Measurements from ENCODE around the gene CNGB1.
"Not testable (repeated sequence)": the region's sequence is repeated elsewhere in the genome, so short reads cannot be mapped to it uniquely, and the experiment has no call there.

The CNGB1 gene

GRCh38 chr16:57950382-57950781, 20.5 kb downstream of the CNGB1 start:
- no peak for DNase-seq

GRCh38 chr16:57949595-57950238, 21.2 kb downstream of the CNGB1 start:
- DNase-seq, result no peak

GRCh38 chr16:57949013-57949412, 21.9 kb downstream of the CNGB1 start:
- no peak for DNase-seq

GRCh38 chr16:57948027-57948426, 22.9 kb downstream of the CNGB1 start:
- no peak for DNase-seq

GRCh38 chr16:57947261-57947660, 23.7 kb downstream of the CNGB1 start:
- DNase-seq, result no peak

GRCh38 chr16:57946181-57946801, 24.6 kb downstream of the CNGB1 start:
- peak; percentile 66 for DNase-seq

- DNase-seq, result no peak
Observed at GRCh38 chr16:57945740-57946138, 25.2 kb downstream of the CNGB1 start.

- no peak for DNase-seq
Observed at GRCh38 chr16:57944970-57945739, 25.8 kb downstream of the CNGB1 start.

- DNase-seq, result not testable (repeated sequence)
Observed at GRCh38 chr16:57943381-57943780, 27.5 kb downstream of the CNGB1 start.

GRCh38 chr16:57941901-57942300, 29.0 kb downstream of the CNGB1 start:
- not testable (repeated sequence) for DNase-seq

GRCh38 chr16:57941016-57941664, 29.8 kb downstream of the CNGB1 start:
- DNase-seq, result no peak

GRCh38 chr16:57940382-57940966, 30.5 kb downstream of the CNGB1 start:
- no peak for DNase-seq

GRCh38 chr16:57939872-57940224, 31.1 kb downstream of the CNGB1 start:
- no peak for DNase-seq

- no peak for DNase-seq
Observed at GRCh38 chr16:57938936-57939871, 31.7 kb downstream of the CNGB1 start.

GRCh38 chr16:57938484-57938883, 32.4 kb downstream of the CNGB1 start:
- DNase-seq, result no peak

GRCh38 chr16:57937861-57938260, 33.1 kb downstream of the CNGB1 start:
- no peak for DNase-seq

GRCh38 chr16:57935904-57936303, 35.0 kb downstream of the CNGB1 start:
- no peak for DNase-seq

- DNase-seq, result no peak
Observed at GRCh38 chr16:57930533-57930932, 40.4 kb downstream of the CNGB1 start.

GRCh38 chr16:57929250-57929649, 41.7 kb downstream of the CNGB1 start:
- no peak for DNase-seq

GRCh38 chr16:57926041-57926440, 44.9 kb downstream of the CNGB1 start:
- DNase-seq, result no peak

- no peak for DNase-seq
Observed at GRCh38 chr16:57925310-57925709, 45.6 kb downstream of the CNGB1 start.

GRCh38 chr16:57924514-57924913, 46.4 kb downstream of the CNGB1 start:
- no peak for DNase-seq

All from DMS153 (cell line).